ENCODE measurements around the gene TMEM247. TPM values are rescaled to one million over a fixed set of nuclear protein-coding genes. Genes with fewer than 3 reads are reported as not detected.

TMEM247 gene
- total and polyA plus RNA-seq, 4 donors: not detected

DNA sequence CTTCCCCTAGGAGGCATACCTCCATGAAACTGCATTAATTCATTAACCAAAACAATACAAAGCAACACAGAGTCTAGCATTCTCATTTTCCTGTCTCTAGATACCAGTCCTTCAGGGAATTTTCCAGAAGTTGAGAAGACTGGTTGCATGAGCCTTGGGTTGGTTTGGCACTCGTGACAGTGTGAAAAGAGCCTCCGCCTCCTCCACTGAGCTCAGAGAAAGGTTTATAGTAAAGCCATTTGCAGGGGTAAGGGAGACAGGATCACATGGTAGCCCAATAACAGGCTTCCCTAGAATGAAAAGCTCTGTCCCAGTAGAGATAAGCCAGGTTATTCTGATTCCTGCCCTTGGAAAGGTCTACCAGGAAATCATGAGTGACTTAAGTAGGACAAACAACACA, 9.7 kb upstream of the TMEM247 start (continued):
- TF ChIP-seq, protein P1, sequence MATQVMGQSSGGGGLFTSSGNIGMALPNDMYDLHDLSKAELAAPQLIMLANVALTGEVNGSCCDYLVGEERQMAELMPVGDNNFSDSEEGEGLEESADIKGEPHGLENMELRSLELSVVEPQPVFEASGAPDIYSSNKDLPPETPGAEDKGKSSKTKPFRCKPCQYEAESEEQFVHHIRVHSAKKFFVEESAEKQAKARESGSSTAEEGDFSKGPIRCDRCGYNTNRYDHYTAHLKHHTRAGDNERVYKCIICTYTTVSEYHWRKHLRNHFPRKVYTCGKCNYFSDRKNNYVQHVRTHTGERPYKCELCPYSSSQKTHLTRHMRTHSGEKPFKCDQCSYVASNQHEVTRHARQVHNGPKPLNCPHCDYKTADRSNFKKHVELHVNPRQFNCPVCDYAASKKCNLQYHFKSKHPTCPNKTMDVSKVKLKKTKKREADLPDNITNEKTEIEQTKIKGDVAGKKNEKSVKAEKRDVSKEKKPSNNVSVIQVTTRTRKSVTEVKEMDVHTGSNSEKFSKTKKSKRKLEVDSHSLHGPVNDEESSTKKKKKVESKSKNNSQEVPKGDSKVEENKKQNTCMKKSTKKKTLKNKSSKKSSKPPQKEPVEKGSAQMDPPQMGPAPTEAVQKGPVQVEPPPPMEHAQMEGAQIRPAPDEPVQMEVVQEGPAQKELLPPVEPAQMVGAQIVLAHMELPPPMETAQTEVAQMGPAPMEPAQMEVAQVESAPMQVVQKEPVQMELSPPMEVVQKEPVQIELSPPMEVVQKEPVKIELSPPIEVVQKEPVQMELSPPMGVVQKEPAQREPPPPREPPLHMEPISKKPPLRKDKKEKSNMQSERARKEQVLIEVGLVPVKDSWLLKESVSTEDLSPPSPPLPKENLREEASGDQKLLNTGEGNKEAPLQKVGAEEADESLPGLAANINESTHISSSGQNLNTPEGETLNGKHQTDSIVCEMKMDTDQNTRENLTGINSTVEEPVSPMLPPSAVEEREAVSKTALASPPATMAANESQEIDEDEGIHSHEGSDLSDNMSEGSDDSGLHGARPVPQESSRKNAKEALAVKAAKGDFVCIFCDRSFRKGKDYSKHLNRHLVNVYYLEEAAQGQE (IDR thresholded peaks at IDR 0.05): no peak
- TF ChIP-seq HNF4A (conservative IDR thresholded peaks at IDR 0.05): no peak
- no peak for TF ChIP-seq FOXA2 (IDR thresholded peaks at IDR 0.05)
- TF ChIP-seq, protein P2, sequence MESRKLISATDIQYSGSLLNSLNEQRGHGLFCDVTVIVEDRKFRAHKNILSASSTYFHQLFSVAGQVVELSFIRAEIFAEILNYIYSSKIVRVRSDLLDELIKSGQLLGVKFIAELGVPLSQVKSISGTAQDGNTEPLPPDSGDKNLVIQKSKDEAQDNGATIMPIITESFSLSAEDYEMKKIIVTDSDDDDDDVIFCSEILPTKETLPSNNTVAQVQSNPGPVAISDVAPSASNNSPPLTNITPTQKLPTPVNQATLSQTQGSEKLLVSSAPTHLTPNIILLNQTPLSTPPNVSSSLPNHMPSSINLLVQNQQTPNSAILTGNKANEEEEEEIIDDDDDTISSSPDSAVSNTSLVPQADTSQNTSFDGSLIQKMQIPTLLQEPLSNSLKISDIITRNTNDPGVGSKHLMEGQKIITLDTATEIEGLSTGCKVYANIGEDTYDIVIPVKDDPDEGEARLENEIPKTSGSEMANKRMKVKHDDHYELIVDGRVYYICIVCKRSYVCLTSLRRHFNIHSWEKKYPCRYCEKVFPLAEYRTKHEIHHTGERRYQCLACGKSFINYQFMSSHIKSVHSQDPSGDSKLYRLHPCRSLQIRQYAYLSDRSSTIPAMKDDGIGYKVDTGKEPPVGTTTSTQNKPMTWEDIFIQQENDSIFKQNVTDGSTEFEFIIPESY (IDR thresholded peaks at IDR 0.05): no peak

DNA sequence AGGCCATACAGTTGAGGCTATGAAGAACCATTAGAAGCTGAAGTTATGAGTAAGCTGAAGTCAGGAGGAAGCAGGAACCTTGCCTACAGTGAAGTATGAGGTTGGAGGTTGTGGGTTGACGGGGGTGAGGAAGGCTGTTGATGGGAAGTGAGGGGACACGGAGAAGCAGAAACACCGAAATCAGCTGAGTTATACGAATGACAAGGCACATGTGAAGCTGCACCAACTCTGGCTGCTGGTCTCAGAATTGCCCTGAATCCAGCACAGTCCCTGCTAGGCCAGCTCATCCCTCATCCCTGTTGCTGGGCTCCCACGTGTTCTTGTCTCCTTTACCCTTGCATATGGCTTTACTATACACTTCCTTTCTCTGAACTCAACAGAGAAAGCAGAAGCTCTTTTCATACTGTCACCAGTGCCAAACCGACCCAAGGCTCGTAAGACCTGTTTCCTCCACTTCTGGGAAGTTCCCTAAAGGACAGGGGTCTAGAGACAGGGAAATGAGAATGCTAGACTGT, 9.2 kb upstream of the TMEM247 start:
- Histone ChIP-seq H3K4me3 (ENCODE audit: low read depth in 1 of 3, low read length in 3 of 3) (no peak overlapping the region), H3K9me3 (ENCODE audit: control insufficient read depth in 4 of 4, low read length in 3 of 4) (no peaks in the 10 kb centered on the region), H3K9ac (ENCODE audit: low read depth in 1 of 2, low read length in 2 of 2) (no peak overlapping the region), H3K27me3 (ENCODE audit: control insufficient read depth in 4 of 4, insufficient read depth in 4 of 4, low read length in 3 of 4) (no peaks in the 10 kb centered on the region), H3K4me1 (ENCODE audit: control insufficient read depth in 4 of 4, insufficient read depth in 4 of 4, low read length in 3 of 4) (no peaks in the 10 kb centered on the region), H3K27ac (ENCODE audit: low read depth in 1 of 2, low read length in 2 of 2) (no peak overlapping the region), H3K36me3 (ENCODE audit: control insufficient read depth in 4 of 4, insufficient read depth in 3 of 4, low read depth in 1 of 4, low read length in 3 of 4) (no peaks in the 10 kb centered on the region)
- TF ChIP-seq RAD21 (IDR thresholded peaks at IDR 0.05) (no peak), JUND (IDR thresholded peaks at IDR 0.05) (no peak), HNF4G (IDR thresholded peaks at IDR 0.05) (no peak), GABPA (IDR thresholded peaks at IDR 0.05 in 1 of 2, conservative IDR thresholded peaks at IDR 0.05 in 1 of 2) (no peak), YY1 (IDR thresholded peaks at IDR 0.05) (no peak), FOXA1 (IDR thresholded peaks at IDR 0.05) (no peak), RXRA (IDR thresholded peaks at IDR 0.05) (no peak), HNF4A (conservative IDR thresholded peaks at IDR 0.05) (no peak)
- TF ChIP-seq, protein P3, sequence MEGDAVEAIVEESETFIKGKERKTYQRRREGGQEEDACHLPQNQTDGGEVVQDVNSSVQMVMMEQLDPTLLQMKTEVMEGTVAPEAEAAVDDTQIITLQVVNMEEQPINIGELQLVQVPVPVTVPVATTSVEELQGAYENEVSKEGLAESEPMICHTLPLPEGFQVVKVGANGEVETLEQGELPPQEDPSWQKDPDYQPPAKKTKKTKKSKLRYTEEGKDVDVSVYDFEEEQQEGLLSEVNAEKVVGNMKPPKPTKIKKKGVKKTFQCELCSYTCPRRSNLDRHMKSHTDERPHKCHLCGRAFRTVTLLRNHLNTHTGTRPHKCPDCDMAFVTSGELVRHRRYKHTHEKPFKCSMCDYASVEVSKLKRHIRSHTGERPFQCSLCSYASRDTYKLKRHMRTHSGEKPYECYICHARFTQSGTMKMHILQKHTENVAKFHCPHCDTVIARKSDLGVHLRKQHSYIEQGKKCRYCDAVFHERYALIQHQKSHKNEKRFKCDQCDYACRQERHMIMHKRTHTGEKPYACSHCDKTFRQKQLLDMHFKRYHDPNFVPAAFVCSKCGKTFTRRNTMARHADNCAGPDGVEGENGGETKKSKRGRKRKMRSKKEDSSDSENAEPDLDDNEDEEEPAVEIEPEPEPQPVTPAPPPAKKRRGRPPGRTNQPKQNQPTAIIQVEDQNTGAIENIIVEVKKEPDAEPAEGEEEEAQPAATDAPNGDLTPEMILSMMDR (IDR thresholded peaks at IDR 0.05; ENCODE audit: low read depth, low read length, missing input control): no peak
- TF ChIP-seq, protein P4, sequence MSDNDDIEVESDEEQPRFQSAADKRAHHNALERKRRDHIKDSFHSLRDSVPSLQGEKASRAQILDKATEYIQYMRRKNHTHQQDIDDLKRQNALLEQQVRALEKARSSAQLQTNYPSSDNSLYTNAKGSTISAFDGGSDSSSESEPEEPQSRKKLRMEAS (IDR thresholded peaks at IDR 0.05): no peak
- TF ChIP-seq, protein P5, sequence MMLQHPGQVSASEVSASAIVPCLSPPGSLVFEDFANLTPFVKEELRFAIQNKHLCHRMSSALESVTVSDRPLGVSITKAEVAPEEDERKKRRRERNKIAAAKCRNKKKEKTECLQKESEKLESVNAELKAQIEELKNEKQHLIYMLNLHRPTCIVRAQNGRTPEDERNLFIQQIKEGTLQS (IDR thresholded peaks at IDR 0.05): no peak
- TF ChIP-seq, protein P2 (IDR thresholded peaks at IDR 0.05): no peak
- 79% methylated on average over 7 of the region's 7 CpGs for WGBS
- no peak for DNase-seq (ENCODE audit: low spot score)
